HG03439 (cell line): ENCODE measurements around the gene MFNG.

ENCODE experiments used
- ATAC-seq: cut with Tn5 transposase; IDR thresholded peaks from one replicate; pipeline ENCODE4 v1.9.1; 2021; ENCODE audit warnings: mild to moderate bottlenecking, moderate library complexity; ENCODE audit not compliant: unreplicated experiment

Gene MFNG

GRCh38 chr22:37514526-37515051 lies 28.4 kb upstream of the MFNG start:
- no peak for ATAC-seq

GRCh38 chr22:37511395-37512104 lies 25.4 kb upstream of the MFNG start:
- ATAC-seq: no peak

GRCh38 chr22:37510091-37510490 lies 23.9 kb upstream of the MFNG start:
- no peak for ATAC-seq

- no peak for ATAC-seq
Measured at GRCh38 chr22:37509059-37509860, 23.1 kb upstream of the MFNG start.

GRCh38 chr22:37508431-37508992 lies 22.3 kb upstream of the MFNG start:
- no peak for ATAC-seq

- ATAC-seq: no peak
Measured at GRCh38 chr22:37507731-37508130, 21.5 kb upstream of the MFNG start.

GRCh38 chr22:37505989-37506388 lies 19.8 kb upstream of the MFNG start:
- no peak for ATAC-seq

- ATAC-seq: no peak
Measured at GRCh38 chr22:37505565-37505964, 19.4 kb upstream of the MFNG start.

- ATAC-seq: no peak
Measured at GRCh38 chr22:37504964-37505363, 18.8 kb upstream of the MFNG start.

GRCh38 chr22:37503850-37504249 lies 17.7 kb upstream of the MFNG start:
- no peak for ATAC-seq

- no peak for ATAC-seq
Measured at GRCh38 chr22:37503183-37503683, 17.0 kb upstream of the MFNG start.

GRCh38 chr22:37502342-37503182 lies 16.4 kb upstream of the MFNG start:
- ATAC-seq: no peak

GRCh38 chr22:37501610-37502341 lies 15.6 kb upstream of the MFNG start:
- ATAC-seq: no peak

- no peak for ATAC-seq
Measured at GRCh38 chr22:37500745-37501609, 14.8 kb upstream of the MFNG start.

- no peak for ATAC-seq
Measured at GRCh38 chr22:37499789-37500540, 13.8 kb upstream of the MFNG start.

GRCh38 chr22:37499027-37499707 lies 13.0 kb upstream of the MFNG start:
- no peak for ATAC-seq

GRCh38 chr22:37498289-37498909 lies 12.2 kb upstream of the MFNG start:
- ATAC-seq: no peak
